Camera-type eye (tissue), 1 donor: ENCODE measurements around the gene LCOR. TPM values are rescaled to one million over a fixed set of nuclear protein-coding genes. Genes with fewer than 3 reads are reported as not detected.

Experiments
- total RNA-seq: library from RNA; depleted of rRNA; stranded (reverse); fragments of >200 nt; gene quantifications from one replicate; pipeline ENCODE4 v1.2.3, GENCODE V29; 2014

Gene LCOR
- 85.5 TPM for total RNA-seq

DNA sequence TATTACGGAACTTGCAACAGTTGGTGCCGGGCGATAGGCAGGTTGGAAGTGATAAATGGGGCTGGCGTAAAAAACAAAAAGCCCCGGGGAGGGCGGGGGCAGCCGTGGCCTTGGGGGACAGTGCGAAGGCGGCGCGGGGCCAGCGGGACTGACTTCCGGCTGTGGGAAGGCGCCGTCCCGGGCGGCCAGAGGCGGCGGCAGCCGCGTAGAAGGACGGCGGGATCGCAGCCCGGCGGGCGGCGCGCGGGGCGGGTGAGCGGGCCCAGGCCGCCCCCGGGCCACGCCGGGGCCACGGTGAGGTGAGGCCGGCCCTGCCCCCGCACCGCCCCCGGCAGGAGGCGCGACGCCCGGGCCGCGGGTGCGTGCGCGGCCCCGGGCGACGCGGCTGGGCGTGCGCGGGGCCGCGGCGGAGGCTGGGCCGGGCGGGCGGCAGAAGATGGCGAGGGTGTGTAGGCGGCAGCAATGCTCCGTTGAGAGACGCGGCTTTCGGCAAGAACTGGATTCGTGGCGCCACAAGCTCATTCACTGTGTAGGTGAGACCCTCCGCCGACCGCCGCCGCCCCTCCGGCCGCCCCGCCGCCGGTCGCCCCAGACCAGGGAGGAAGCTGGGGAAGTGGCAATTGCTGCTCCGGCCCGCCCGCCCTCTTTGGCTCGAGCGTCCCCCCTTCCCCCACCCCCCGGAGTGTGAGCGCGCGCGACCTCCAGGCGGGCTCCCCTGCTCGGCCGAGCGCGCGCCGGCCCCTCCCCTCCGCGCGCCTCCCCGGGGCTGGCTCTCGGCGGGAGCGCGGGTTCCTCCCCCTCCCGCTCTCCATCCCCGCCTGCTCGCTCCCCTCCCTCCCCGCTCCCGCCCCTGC, at the start of gene LCOR:
Gene LCOR (plus strand): TSS at position 432 of the 854 bp plus-strand sequence. CDS start 116,760 bp downstream, outside the sequence.

Other genes starting within 250 kb of the LCOR start
- 121 TPM for gene TM9SF3, start 245.3 kb upstream of the LCOR start, total RNA-seq
- gene PIK3AP1, start 111.8 kb upstream of the LCOR start, total RNA-seq, result 5.4 TPM